Measurements from ENCODE around the gene NLRP3. TPM values are rescaled to one million over a fixed set of nuclear protein-coding genes. Genes with fewer than 3 reads are reported as not detected.

NLRP3 gene
- total RNA-seq, 1 experiment from 2014 or later: not detected

GRCh38 chr1:247371801-247372259 is 44.1 kb upstream of the NLRP3 start:
- Mint-ChIP-seq H3K4me3 (no peak overlapping the region), H3K27me3 (ENCODE audit: low read depth) (peaks cover 6% of the 10 kb centered on the region), H3K27ac (peak overlapping the region in 2 of 3 experiments; percentile 47 to 89; a peak in 2 of 7 replicates), H3K9me3 (peaks cover 5 to 9% of the 10 kb centered on the region in 2 experiments), H3K4me1 (peaks cover 54 to 59% of the 10 kb centered on the region in 2 experiments), H3K36me3 (ENCODE audit: insufficient read depth in 1 of 3, low read depth in 3 of 3) (peaks cover 4 to 7% (median 7%) of the 10 kb centered on the region in 3 experiments; a peak in 5 of 7 replicates)
- no CpG with 5 or more reads among the region's 16 CpGs for WGBS (ENCODE audit: extremely low coverage, insufficient read length, low lambda C conversion rate)
- H3K4me1 ChIP-seq (ENCODE audit: insufficient read depth, low read length): peaks cover 7% of the 10 kb centered on the region; the same call in 1 of the 2 replicates
- no peaks in the 10 kb centered on the region for H3K27me3 ChIP-seq (ENCODE audit: insufficient read depth, low read length)
- no peak overlapping the region for H3K9ac ChIP-seq (ENCODE audit: extremely low read depth, insufficient read length, low read length)
- no peak overlapping the region for H4K5ac ChIP-seq (ENCODE audit: insufficient read length, low read depth, low read length)
- H3K4ac ChIP-seq (ENCODE audit: low read depth, low read length): no peak overlapping the region
- no peak overlapping the region for H3K14ac ChIP-seq (ENCODE audit: insufficient read depth, low read length)
- H2BK12ac ChIP-seq (ENCODE audit: insufficient read length, low read depth, low read length): no peak overlapping the region
- H3T11ph ChIP-seq (ENCODE audit: low read length): no peak overlapping the region
- no peak overlapping the region for H3K27ac ChIP-seq (ENCODE audit: insufficient read length, low read depth, low read length)
- H2AFZ ChIP-seq (ENCODE audit: low read length): no peak overlapping the region
- H2BK120ac ChIP-seq (ENCODE audit: low read depth, low read length, poor library complexity, severe bottlenecking): no peak overlapping the region
- no peak overlapping the region for H2BK20ac ChIP-seq (ENCODE audit: low read depth, low read length, poor library complexity, severe bottlenecking)
- H3K23ac ChIP-seq (ENCODE audit: insufficient read length, low read depth, low read length): no peak overlapping the region
- TF ChIP-seq, protein P1, sequence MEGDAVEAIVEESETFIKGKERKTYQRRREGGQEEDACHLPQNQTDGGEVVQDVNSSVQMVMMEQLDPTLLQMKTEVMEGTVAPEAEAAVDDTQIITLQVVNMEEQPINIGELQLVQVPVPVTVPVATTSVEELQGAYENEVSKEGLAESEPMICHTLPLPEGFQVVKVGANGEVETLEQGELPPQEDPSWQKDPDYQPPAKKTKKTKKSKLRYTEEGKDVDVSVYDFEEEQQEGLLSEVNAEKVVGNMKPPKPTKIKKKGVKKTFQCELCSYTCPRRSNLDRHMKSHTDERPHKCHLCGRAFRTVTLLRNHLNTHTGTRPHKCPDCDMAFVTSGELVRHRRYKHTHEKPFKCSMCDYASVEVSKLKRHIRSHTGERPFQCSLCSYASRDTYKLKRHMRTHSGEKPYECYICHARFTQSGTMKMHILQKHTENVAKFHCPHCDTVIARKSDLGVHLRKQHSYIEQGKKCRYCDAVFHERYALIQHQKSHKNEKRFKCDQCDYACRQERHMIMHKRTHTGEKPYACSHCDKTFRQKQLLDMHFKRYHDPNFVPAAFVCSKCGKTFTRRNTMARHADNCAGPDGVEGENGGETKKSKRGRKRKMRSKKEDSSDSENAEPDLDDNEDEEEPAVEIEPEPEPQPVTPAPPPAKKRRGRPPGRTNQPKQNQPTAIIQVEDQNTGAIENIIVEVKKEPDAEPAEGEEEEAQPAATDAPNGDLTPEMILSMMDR (conservative IDR thresholded peaks at IDR 0.05): no peak
- H3K56ac ChIP-seq (ENCODE audit: insufficient read length, low read depth, low read length): no peak overlapping the region
- no peak overlapping the region for H3K18ac ChIP-seq (ENCODE audit: insufficient read length, low read depth, low read length)
- H3K23me2 ChIP-seq (ENCODE audit: insufficient read length, low read depth, low read length, poor library complexity, severe bottlenecking): peaks cover 8% of the 10 kb centered on the region
- H3K79me1 ChIP-seq (ENCODE audit: insufficient read depth, low read depth, low read length, poor library complexity, severe bottlenecking): no peaks in the 10 kb centered on the region
- no peak overlapping the region for H4K8ac ChIP-seq (replicated peaks; ENCODE audit: insufficient read length, low read depth, low read length)
- no peak overlapping the region for H2BK5ac ChIP-seq (ENCODE audit: insufficient read length, low read length)
- DNase-seq: no peak
- H2BK15ac ChIP-seq (ENCODE audit: low read depth, low read length): no peak overlapping the region
- H2AK5ac ChIP-seq (ENCODE audit: insufficient read length, low read length): no peak overlapping the region
- no peaks in the 10 kb centered on the region for H3K79me2 ChIP-seq (ENCODE audit: insufficient read depth, low read length)
- no peaks in the 10 kb centered on the region for H3K9me3 ChIP-seq (ENCODE audit: control insufficient read depth, low read depth, low read length)
- no peak overlapping the region for H4K91ac ChIP-seq (ENCODE audit: insufficient read length, low read depth, low read length)
- H3K4me2 ChIP-seq (ENCODE audit: insufficient read depth, insufficient read length, low read length): no peak overlapping the region
- H4K20me1 ChIP-seq (ENCODE audit: control insufficient read depth, insufficient read depth, insufficient read length): no peaks in the 10 kb centered on the region

Data from H9 (cell line).